Endothelial cell of umbilical vein (primary cell): ENCODE measurements around the gene FAM151B. TPM values are rescaled to one million over a fixed set of nuclear protein-coding genes. Genes with fewer than 3 reads are reported as not detected.

Experiments
- BruUV-seq: library from RNA; stranded (reverse); fragments of 400-500 nt; replicated peaks from 2 replicates; lab custom pipeline; 2021; lab: Mats Ljungman, UMichigan
- CTCF ChIA-PET: fragments of 300-600, 350-600 bp; sonication (Branson Sonifier 250); formaldehyde crosslinking; loops from one replicate; lab custom pipeline; 2021; ENCODE audit warnings: antibody characterized with exemption, inconsistent platforms; lab: Charles Lee
- POLR2A ChIA-PET: fragments of 300-600, 350-600 bp; sonication (Branson Sonifier 250); formaldehyde crosslinking; loops from one replicate; lab custom pipeline; 2021; ENCODE audit warnings: antibody characterized with exemption, inconsistent platforms; lab: Charles Lee
- DNase-seq: peaks from one replicate; pipeline ENCODE4 v3.0.0-alpha.2; 2011; ENCODE audit warnings: low read depth, low spot score
- FAIRE-seq: peaks from 2 replicates; lab custom pipeline; 2011; peaks lifted over from hg19 to GRCh38; lab: Jason Lieb, UNC
- H2AFZ ChIP-seq: 2 replicates; pipeline ENCODE4 v1.6.0; 2012; ENCODE audit warnings: low read depth, low read length, control low read depth, inconsistent platforms
- H3K27ac ChIP-seq: 2 replicates; pipeline ENCODE4 v1.5.1; 2011; ENCODE audit warnings: low read depth, mild to moderate bottlenecking, control low read depth, low read length, moderate library complexity; ENCODE audit not compliant: insufficient read depth
- H3K27me3 ChIP-seq, 2 experiments: 2 replicates each; pipeline versions ENCODE4 v1.6.0 to v1.6.1; 2011; ENCODE audit warnings: low read length in 2 of 2, mixed read lengths in 1 of 2; ENCODE audit not compliant: control insufficient read depth in 2 of 2, insufficient read depth in 2 of 2
- H3K36me3 ChIP-seq, 2 experiments: 2 replicates in 1 of 2; 3 replicates in 1 of 2; pipeline ENCODE4 v1.5.1; 2011; ENCODE audit warnings: low read length in 2 of 2, mild to moderate bottlenecking in 1 of 2, moderate library complexity in 1 of 2; ENCODE audit not compliant: control insufficient read depth in 2 of 2, insufficient read depth in 2 of 2; ENCODE audit errors: extremely low read depth in 1 of 2
- H3K4me1 ChIP-seq: 3 replicates; pipeline ENCODE4 v1.5.1; 2011; ENCODE audit warnings: mild to moderate bottlenecking, low read length; ENCODE audit not compliant: control insufficient read depth, insufficient read depth; ENCODE audit errors: extremely low read depth
- H3K4me2 ChIP-seq: 2 replicates; pipeline ENCODE4 v1.6.1; 2011; ENCODE audit warnings: low read length, control low read depth, mixed read lengths; ENCODE audit not compliant: insufficient read depth
- H3K4me3 ChIP-seq, 3 experiments: fragments of 200-600 bp in 1 of 3; sonication (generic), shearing (Covaris generic) in 1 of 3; replicated peaks in 1 of 3; 2 replicates each; pipeline ENCODE4 v1.5.1; 2011 to 2016; ENCODE audit warnings: control low read depth in 3 of 3, low read length in 3 of 3, mild to moderate bottlenecking in 2 of 3, inconsistent platforms in 1 of 3, low read depth in 1 of 3, moderate library complexity in 1 of 3; ENCODE audit not compliant: insufficient read depth in 1 of 3
- H3K79me2 ChIP-seq: 2 replicates; pipeline ENCODE4 v1.6.0; 2012; ENCODE audit warnings: low read length, inconsistent platforms; ENCODE audit not compliant: control insufficient read depth, insufficient read depth
- H3K9ac ChIP-seq: replicated peaks from 2 replicates; pipeline ENCODE3; 2011; ENCODE audit warnings: low read length, control low read depth; ENCODE audit not compliant: insufficient read depth; ENCODE audit errors: extremely low read depth
- H3K9me1 ChIP-seq: replicated peaks from 3 replicates; pipeline ENCODE4 v1.6.0; 2011; ENCODE audit warnings: mild to moderate bottlenecking, low read length; ENCODE audit not compliant: control insufficient read depth, insufficient read depth; ENCODE audit errors: extremely low read depth
- H3K9me3 ChIP-seq: replicated peaks from 2 replicates; pipeline ENCODE4 v1.5.1; 2012; ENCODE audit warnings: low read length, inconsistent platforms; ENCODE audit not compliant: control insufficient read depth, insufficient read depth
- H4K20me1 ChIP-seq: replicated peaks from 2 replicates; pipeline ENCODE3; 2011; ENCODE audit warnings: mild to moderate bottlenecking, low read length; ENCODE audit not compliant: control insufficient read depth, insufficient read depth; ENCODE audit errors: extremely low read depth
- EZH2 ChIP-seq: IDR thresholded peaks from 2 replicates; pipeline ENCODE4 v1.6.1; 2012; ENCODE audit warnings: borderline replicate concordance, low read depth, mild to moderate bottlenecking, moderate library complexity, low read length, inconsistent platforms; ENCODE audit not compliant: severe bottlenecking
- FOS ChIP-seq: IDR thresholded peaks from 2 replicates; pipeline ENCODE4 v1.6.1; 2011; ENCODE audit warnings: mild to moderate bottlenecking, low read length, moderate library complexity, borderline replicate concordance; ENCODE audit not compliant: insufficient read depth
- GATA2 ChIP-seq: IDR thresholded peaks from 2 replicates; pipeline ENCODE4 v1.7.0; 2011; ENCODE audit warnings: low read depth, mild to moderate bottlenecking, moderate library complexity, mixed read lengths, low read length; ENCODE audit not compliant: insufficient read length, insufficient read depth
- JUN ChIP-seq: IDR thresholded peaks from 2 replicates; pipeline ENCODE4 v1.6.1; 2011; ENCODE audit warnings: borderline replicate concordance, low read depth; ENCODE audit not compliant: insufficient read length, insufficient read depth
- MYC ChIP-seq: IDR thresholded peaks from one replicate; pipeline ENCODE4 v1.6.1; 2011; ENCODE audit warnings: mild to moderate bottlenecking, low read depth, low read length
- POLR2A ChIP-seq: IDR thresholded peaks from 2 replicates; pipeline ENCODE4 v1.6.1; 2012; ENCODE audit warnings: low read depth, mild to moderate bottlenecking, control low read depth, low read length
- POLR2AphosphoS5 ChIP-seq: IDR thresholded peaks from 2 replicates; pipeline ENCODE4 v1.6.1; 2012; ENCODE audit warnings: low read depth, mild to moderate bottlenecking, control low read depth, low read length, moderate library complexity; ENCODE audit not compliant: insufficient read depth
- dilution Hi-C: fragments of 300-500 bp; cut with MboI; formaldehyde crosslinking; loops from one replicate; pipeline ENCODE4 v1.15.0; 2019; ENCODE audit warnings: low sequenced_read_pairs; ENCODE audit not compliant: extremely low pct_ligation_motif_present
- intact Hi-C: fragments of 100-400 bp; cut with micrococcal nuclease; formaldehyde crosslinking; loops from one replicate; pipeline ENCODE4 v1.10.0; 2022
- polyA plus RNA-seq, 4 experiments: library from polyadenylated mRNA; depleted of rRNA in 3 of 4; stranded (reverse) in 3 of 4; unstranded in 1 of 4; fragments of >200 nt; gene quantifications; 2 replicates each; pipeline versions ENCODE4 v1.2.1 to v1.2.3, GENCODE V29; 2011 to 2012; ENCODE audit warnings: missing spikeins in 1 of 4
- total RNA-seq: library from RNA; stranded (reverse); gene quantifications from 2 replicates; pipeline ENCODE4 v1.2.3, GENCODE V29; 2021
- TF ChIP-seq, protein P1 (sequence below), 2 donors: IDR thresholded peaks; 1 replicate in 1 of 2; 2 replicates in 1 of 2; pipeline ENCODE4 v1.5.1; 2011; ENCODE audit warnings: low read length in 2 of 2, mild to moderate bottlenecking in 2 of 2, moderate library complexity in 2 of 2, control low read depth in 1 of 2, inconsistent platforms in 1 of 2, low read depth in 1 of 2; ENCODE audit not compliant: insufficient read depth in 1 of 2; ENCODE audit errors: extremely low read depth in 1 of 2
- TF ChIP-seq, protein P2 (sequence below): IDR thresholded peaks from 2 replicates; pipeline ENCODE4 v1.6.1; 2011; ENCODE audit not compliant: insufficient read depth, insufficient read length

FAM151B gene
- total and polyA plus RNA-seq, 2 donors (not counting 3 experiments of a cell fraction or from before 2014, with no cell fraction given) = 0.91 to 2.6 TPM

DNA sequence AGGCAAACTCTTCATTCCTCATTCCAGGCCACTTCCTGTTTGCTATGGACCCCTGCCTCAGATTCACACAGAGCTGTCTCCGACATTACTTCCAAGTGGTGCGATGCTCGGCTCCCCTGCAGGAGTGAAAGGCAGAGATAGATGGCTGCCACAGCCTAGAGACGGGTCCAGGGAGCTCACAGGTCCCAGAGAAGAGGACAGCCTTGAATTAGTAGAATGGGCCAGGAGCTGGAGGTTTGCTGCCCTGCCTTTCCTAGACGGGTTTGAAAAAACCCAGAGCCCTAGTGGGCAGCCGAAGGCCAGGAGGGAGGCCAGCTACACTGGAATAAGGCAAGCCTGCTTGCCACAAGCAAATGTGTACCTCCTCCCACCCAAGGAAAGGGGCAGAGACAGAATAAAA lies 80.4 kb downstream of the FAM151B start:
- DNase-seq = no peak
- ChIA-PET POLR2A (no interaction called here), CTCF (no interaction called here)
- Histone ChIP-seq H3K9me1 (no peaks in the 10 kb centered on the region), H3K4me3 (no peak overlapping the region), H3K9ac (no peak overlapping the region), H3K4me1 (no peaks in the 10 kb centered on the region), H2AFZ (no peak overlapping the region), H3K4me2 (no peak overlapping the region), H3K9me3 (no peaks in the 10 kb centered on the region), H3K79me2 (no peaks in the 10 kb centered on the region), H3K36me3 (no peaks in the 10 kb centered on the region), H4K20me1 (no peaks in the 10 kb centered on the region), H3K27me3 (peaks cover 28 to 46% of the 10 kb centered on the region in 2 experiments), H3K27ac (no peak overlapping the region)
- BruUV-seq = no TSS peak
- TF ChIP-seq POLR2A (no peak), POLR2AphosphoS5 (no peak), JUN (no peak), GATA2 (no peak), FOS (no peak), EZH2 (no peak), MYC (no peak)
- TF ChIP-seq, protein P1, sequence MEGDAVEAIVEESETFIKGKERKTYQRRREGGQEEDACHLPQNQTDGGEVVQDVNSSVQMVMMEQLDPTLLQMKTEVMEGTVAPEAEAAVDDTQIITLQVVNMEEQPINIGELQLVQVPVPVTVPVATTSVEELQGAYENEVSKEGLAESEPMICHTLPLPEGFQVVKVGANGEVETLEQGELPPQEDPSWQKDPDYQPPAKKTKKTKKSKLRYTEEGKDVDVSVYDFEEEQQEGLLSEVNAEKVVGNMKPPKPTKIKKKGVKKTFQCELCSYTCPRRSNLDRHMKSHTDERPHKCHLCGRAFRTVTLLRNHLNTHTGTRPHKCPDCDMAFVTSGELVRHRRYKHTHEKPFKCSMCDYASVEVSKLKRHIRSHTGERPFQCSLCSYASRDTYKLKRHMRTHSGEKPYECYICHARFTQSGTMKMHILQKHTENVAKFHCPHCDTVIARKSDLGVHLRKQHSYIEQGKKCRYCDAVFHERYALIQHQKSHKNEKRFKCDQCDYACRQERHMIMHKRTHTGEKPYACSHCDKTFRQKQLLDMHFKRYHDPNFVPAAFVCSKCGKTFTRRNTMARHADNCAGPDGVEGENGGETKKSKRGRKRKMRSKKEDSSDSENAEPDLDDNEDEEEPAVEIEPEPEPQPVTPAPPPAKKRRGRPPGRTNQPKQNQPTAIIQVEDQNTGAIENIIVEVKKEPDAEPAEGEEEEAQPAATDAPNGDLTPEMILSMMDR (IDR thresholded peaks at IDR 0.05; ENCODE audit: extremely low read depth in 1 of 2, insufficient read depth in 1 of 2, low read depth in 1 of 2, low read length in 2 of 2) = no peak
- TF ChIP-seq, protein P2, sequence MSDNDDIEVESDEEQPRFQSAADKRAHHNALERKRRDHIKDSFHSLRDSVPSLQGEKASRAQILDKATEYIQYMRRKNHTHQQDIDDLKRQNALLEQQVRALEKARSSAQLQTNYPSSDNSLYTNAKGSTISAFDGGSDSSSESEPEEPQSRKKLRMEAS = no peak
- intact Hi-C loops = no loop called here
- no peak for FAIRE-seq
- dilution Hi-C loops = no loop called here
